H54 (cell line): Measurements from ENCODE around the gene SIGLEC1.
A peak's percentile ranks its signal among the peaks of the same experiment; 100 is the strongest.

Experiments used
- DNase-seq: peaks from one replicate; pipeline ENCODE4 v3.0.0; 2011; ENCODE audit warnings: low spot score, mixed read lengths; ENCODE audit not compliant: insufficient read length
- FAIRE-seq: peaks from 3 replicates; lab custom pipeline; 2011; peaks lifted over from hg19 to GRCh38; lab: Jason Lieb, UNC
- POLR2A ChIP-seq: IDR thresholded peaks from 2 replicates; pipeline ENCODE4 v1.6.1; 2011; ENCODE audit warnings: low read depth, mild to moderate bottlenecking, low read length

Gene SIGLEC1

GRCh38 chr20:3694864-3695263, 17.5 kb downstream of the SIGLEC1 start:
- FAIRE-seq = no peak

GRCh38 chr20:3693376-3693775, 19.0 kb downstream of the SIGLEC1 start:
- DNase-seq (no peak), FAIRE-seq (no peak)

More at GRCh38 chr20:3694864-3695263, 17.5 kb downstream of the SIGLEC1 start:
- no peak for TF ChIP-seq POLR2A
- no peak for DNase-seq

GRCh38 chr20:3692706-3693294, 19.6 kb downstream of the SIGLEC1 start:
- no peak for TF ChIP-seq POLR2A
- no peak for FAIRE-seq
- DNase-seq = no peak

More at GRCh38 chr20:3693376-3693775, 19.0 kb downstream of the SIGLEC1 start:
- TF ChIP-seq POLR2A = no peak

- TF ChIP-seq POLR2A = no peak
- FAIRE-seq (no peak), DNase-seq (no peak)
These were observed 20.5 kb downstream of the SIGLEC1 start for GRCh38 chr20:3691897-3692296.

GRCh38 chr20:3691306-3691705, 21.1 kb downstream of the SIGLEC1 start:
- no peak for TF ChIP-seq POLR2A
- FAIRE-seq (no peak), DNase-seq (no peak)

- FAIRE-seq (no peak), DNase-seq (no peak)
- TF ChIP-seq POLR2A = no peak
These were observed 22.0 kb downstream of the SIGLEC1 start for GRCh38 chr20:3690413-3690812.

GRCh38 chr20:3689978-3690377, 22.4 kb downstream of the SIGLEC1 start:
- DNase-seq = no peak
- no peak for TF ChIP-seq POLR2A
- FAIRE-seq = no peak

GRCh38 chr20:3687655-3688054, 24.7 kb downstream of the SIGLEC1 start:
- DNase-seq (peak; percentile 69), FAIRE-seq (no peak)
- no peak for TF ChIP-seq POLR2A

GRCh38 chr20:3686867-3687321, 25.5 kb downstream of the SIGLEC1 start:
- peak; percentile 71 for DNase-seq
- no peak for TF ChIP-seq POLR2A
- FAIRE-seq = no peak

- no peak for DNase-seq
- FAIRE-seq = no peak
- TF ChIP-seq POLR2A = no peak
These were observed 26.0 kb downstream of the SIGLEC1 start for GRCh38 chr20:3686421-3686820.

GRCh38 chr20:3685341-3685740, 27.1 kb downstream of the SIGLEC1 start:
- TF ChIP-seq POLR2A = no peak
- DNase-seq (no peak), FAIRE-seq (no peak)

GRCh38 chr20:3681931-3682781, 30.2 kb downstream of the SIGLEC1 start, which contains the start of gene ADAM33:
TSS of gene ADAM33 (minus strand) at chr20:3682010. CDS start at chr20:3682004, 6 bp downstream.
- no peak for FAIRE-seq
- TF ChIP-seq POLR2A = no peak
- no peak for DNase-seq

GRCh38 chr20:3681352-3681930, 31.0 kb downstream of the SIGLEC1 start:
- DNase-seq = no peak
- no peak for TF ChIP-seq POLR2A
- no peak for FAIRE-seq
